CD1c-positive myeloid dendritic cell (primary cell): ENCODE data around the gene ZBTB21.
"Not testable (repeated sequence)": the region's sequence is repeated elsewhere in the genome, so short reads cannot be mapped to it uniquely, and the experiment has no call there.

ENCODE experiments used
- DNase-seq: peaks from one replicate; pipeline ENCODE4 v3.0.0-alpha.2; 2016; ENCODE audit errors: extremely low spot score

Gene ZBTB21

GRCh38 chr21:42019101-42019605, 9.0 kb upstream of the ZBTB21 start:
- no peak for DNase-seq

- no peak for DNase-seq
These were observed 6.9 kb upstream of the ZBTB21 start for GRCh38 chr21:42017022-42017421.

- DNase-seq = no peak
These were observed 6.3 kb upstream of the ZBTB21 start for GRCh38 chr21:42016364-42016985.

GRCh38 chr21:42013931-42014330, 3.8 kb upstream of the ZBTB21 start:
- DNase-seq = no peak

GRCh38 chr21:42013376-42013775, 3.2 kb upstream of the ZBTB21 start:
- no peak for DNase-seq

GRCh38 chr21:42012763-42013329, 2.7 kb upstream of the ZBTB21 start:
- no peak for DNase-seq

GRCh38 chr21:42012344-42012743, 2.2 kb upstream of the ZBTB21 start:
- no peak for DNase-seq

- DNase-seq = peak; percentile 48
These were observed 641 bp upstream of the ZBTB21 start for GRCh38 chr21:42010507-42011495.

GRCh38 chr21:42009018-42009830, 936 bp downstream of the ZBTB21 start:
- peak; percentile 75 for DNase-seq

- peak; percentile 14 for DNase-seq
These were observed 2.7 kb downstream of the ZBTB21 start for GRCh38 chr21:42007356-42007940.

GRCh38 chr21:42006765-42007164, 3.4 kb downstream of the ZBTB21 start:
- DNase-seq = no peak

GRCh38 chr21:42004406-42005199, 5.6 kb downstream of the ZBTB21 start:
- DNase-seq = no peak

GRCh38 chr21:42003051-42003461, 7.1 kb downstream of the ZBTB21 start:
- peak; percentile 66 for DNase-seq

GRCh38 chr21:42002421-42002958, 7.7 kb downstream of the ZBTB21 start:
- DNase-seq = peak; percentile 31

GRCh38 chr21:42001781-42002180, 8.4 kb downstream of the ZBTB21 start:
- no peak for DNase-seq

GRCh38 chr21:42000908-42001307, 9.3 kb downstream of the ZBTB21 start:
- DNase-seq = no peak

GRCh38 chr21:41997657-41998056, 12.5 kb downstream of the ZBTB21 start:
- no peak for DNase-seq

GRCh38 chr21:41995577-41995976, 14.6 kb downstream of the ZBTB21 start:
- DNase-seq = no peak

- DNase-seq = not testable (repeated sequence)
These were observed 15.5 kb downstream of the ZBTB21 start for GRCh38 chr21:41994613-41995012.

- DNase-seq = no peak
These were observed 16.4 kb downstream of the ZBTB21 start for GRCh38 chr21:41993744-41994143.
